Panc1 (cell line): ENCODE results near the gene GRM4.

Experiments
- CTCF ChIP-seq: fragments of 450-650 bp; IDR thresholded peaks from 2 replicates; pipeline ENCODE4 v1.5.1; 2017; ENCODE audit warnings: mild to moderate bottlenecking
- POLR2AphosphoS5 ChIP-seq: IDR thresholded peaks from 2 replicates; pipeline ENCODE4 v1.6.1; 2012; ENCODE audit warnings: mild to moderate bottlenecking, low read depth, low read length, moderate library complexity
- TF ChIP-seq, protein P1 (sequence below), 2 experiments: IDR thresholded peaks; 2 replicates each; pipeline ENCODE4 v1.6.1; 2011 to 2012; ENCODE audit warnings: low read depth in 2 of 2, control low read depth in 1 of 2, low read length in 1 of 2, mild to moderate bottlenecking in 1 of 2, moderate library complexity in 1 of 2; ENCODE audit not compliant: insufficient read depth in 1 of 2

- TF ChIP-seq CTCF (no peak), POLR2AphosphoS5 (no peak)
- TF ChIP-seq, protein P1, sequence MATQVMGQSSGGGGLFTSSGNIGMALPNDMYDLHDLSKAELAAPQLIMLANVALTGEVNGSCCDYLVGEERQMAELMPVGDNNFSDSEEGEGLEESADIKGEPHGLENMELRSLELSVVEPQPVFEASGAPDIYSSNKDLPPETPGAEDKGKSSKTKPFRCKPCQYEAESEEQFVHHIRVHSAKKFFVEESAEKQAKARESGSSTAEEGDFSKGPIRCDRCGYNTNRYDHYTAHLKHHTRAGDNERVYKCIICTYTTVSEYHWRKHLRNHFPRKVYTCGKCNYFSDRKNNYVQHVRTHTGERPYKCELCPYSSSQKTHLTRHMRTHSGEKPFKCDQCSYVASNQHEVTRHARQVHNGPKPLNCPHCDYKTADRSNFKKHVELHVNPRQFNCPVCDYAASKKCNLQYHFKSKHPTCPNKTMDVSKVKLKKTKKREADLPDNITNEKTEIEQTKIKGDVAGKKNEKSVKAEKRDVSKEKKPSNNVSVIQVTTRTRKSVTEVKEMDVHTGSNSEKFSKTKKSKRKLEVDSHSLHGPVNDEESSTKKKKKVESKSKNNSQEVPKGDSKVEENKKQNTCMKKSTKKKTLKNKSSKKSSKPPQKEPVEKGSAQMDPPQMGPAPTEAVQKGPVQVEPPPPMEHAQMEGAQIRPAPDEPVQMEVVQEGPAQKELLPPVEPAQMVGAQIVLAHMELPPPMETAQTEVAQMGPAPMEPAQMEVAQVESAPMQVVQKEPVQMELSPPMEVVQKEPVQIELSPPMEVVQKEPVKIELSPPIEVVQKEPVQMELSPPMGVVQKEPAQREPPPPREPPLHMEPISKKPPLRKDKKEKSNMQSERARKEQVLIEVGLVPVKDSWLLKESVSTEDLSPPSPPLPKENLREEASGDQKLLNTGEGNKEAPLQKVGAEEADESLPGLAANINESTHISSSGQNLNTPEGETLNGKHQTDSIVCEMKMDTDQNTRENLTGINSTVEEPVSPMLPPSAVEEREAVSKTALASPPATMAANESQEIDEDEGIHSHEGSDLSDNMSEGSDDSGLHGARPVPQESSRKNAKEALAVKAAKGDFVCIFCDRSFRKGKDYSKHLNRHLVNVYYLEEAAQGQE (IDR thresholded peaks at IDR 0.05; ENCODE audit: insufficient read depth in 1 of 2, low read depth in 2 of 2, low read length in 1 of 2): no peak
Observed at GRCh38 chr6:34049395-34050342, 96.2 kb downstream of the GRM4 start.
